Measurements from ENCODE around the gene ARHGAP26.

The ARHGAP26 gene

DNA sequence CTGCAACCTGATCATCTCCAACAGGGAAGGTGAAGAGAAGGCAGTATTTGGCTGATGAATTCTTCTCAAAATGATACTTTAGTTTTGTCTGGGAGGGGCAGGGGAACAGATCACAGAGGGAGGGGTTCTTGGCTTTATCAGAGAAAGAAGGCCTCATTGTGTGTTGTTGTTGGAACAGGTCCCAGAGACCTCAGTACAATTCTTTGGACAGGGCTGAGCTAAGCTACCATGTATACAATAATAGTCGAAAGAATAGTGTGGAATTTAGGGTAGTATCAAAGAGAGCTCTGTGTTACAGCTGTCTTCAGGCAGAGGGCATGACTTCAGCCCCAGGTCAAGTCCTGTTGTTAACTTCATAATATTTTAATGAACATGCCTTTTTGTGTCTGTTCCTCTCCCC lies 39.9 kb downstream of the ARHGAP26 start:
- no peak overlapping the region for H2AFZ ChIP-seq (ENCODE audit: low read depth, low read length)
- H3K27ac ChIP-seq (ENCODE audit: low read length, poor library complexity, severe bottlenecking): no peak overlapping the region
- no peak overlapping the region for H4K91ac ChIP-seq (ENCODE audit: low read length)
- H3K14ac ChIP-seq (ENCODE audit: low read length in 2 of 2): no peak overlapping the region
- WGBS: 100% methylated on average over 1 of the region's 1 CpG
- no peak overlapping the region for H2BK5ac ChIP-seq (ENCODE audit: low read depth, low read length, poor library complexity, severe bottlenecking)
- no peak overlapping the region for H4K8ac ChIP-seq (ENCODE audit: low read length)
- H3K4me2 ChIP-seq (ENCODE audit: low read length, poor library complexity, severe bottlenecking): no peak overlapping the region
- no peaks in the 10 kb centered on the region for H3K9me3 ChIP-seq (ENCODE audit: control insufficient read depth, low read length)
- no peak overlapping the region for H3K9ac ChIP-seq (ENCODE audit: low read length)
- no peak overlapping the region for H3K23ac ChIP-seq (ENCODE audit: low read length in 2 of 2)
- H2BK15ac ChIP-seq (ENCODE audit: low read depth, poor library complexity, severe bottlenecking): no peak overlapping the region
- H2BK120ac ChIP-seq (ENCODE audit: low read depth, low read length): no peak overlapping the region
- H3K79me1 ChIP-seq (replicated peaks; ENCODE audit: low read length, poor library complexity, severe bottlenecking): peaks cover 30% of the 10 kb centered on the region
- H3K4ac ChIP-seq (ENCODE audit: low read depth in 1 of 2, low read length in 2 of 2): no peak overlapping the region
- no peak overlapping the region for H2AK5ac ChIP-seq (ENCODE audit: low read length, severe bottlenecking)
- H3K4me3 ChIP-seq (ENCODE audit: insufficient read depth in 1 of 2, low read depth in 1 of 2, low read length in 2 of 2): no peak overlapping the region
- H3K18ac ChIP-seq (ENCODE audit: low read depth in 1 of 2, low read length in 2 of 2): no peak overlapping the region
- no peaks in the 10 kb centered on the region for H3K36me3 ChIP-seq (ENCODE audit: control insufficient read depth in 1 of 2, insufficient read depth in 2 of 2, low read depth in 1 of 2, low read length in 2 of 2)
- H2BK12ac ChIP-seq (ENCODE audit: low read length in 2 of 2): no peak overlapping the region
- peaks cover 7% of the 10 kb centered on the region for H3K4me1 ChIP-seq (ENCODE audit: control insufficient read depth, insufficient read depth, low read depth, low read length)
- H3K27me3 ChIP-seq (ENCODE audit: control insufficient read depth in 1 of 2, insufficient read depth in 1 of 2, low read length in 2 of 2): no peaks in the 10 kb centered on the region
- DNase-seq: no peak

- Histone ChIP-seq H3K9ac (ENCODE audit: low read length) (no peak overlapping the region), H2BK120ac (ENCODE audit: low read depth, low read length) (no peak overlapping the region), H2BK5ac (ENCODE audit: low read depth, low read length, poor library complexity, severe bottlenecking) (no peak overlapping the region), H4K8ac (ENCODE audit: low read length) (no peak overlapping the region), H3K4me1 (ENCODE audit: control insufficient read depth, insufficient read depth, low read depth, low read length) (peaks cover 9% of the 10 kb centered on the region), H3K18ac (ENCODE audit: low read depth in 1 of 2, low read length in 2 of 2) (no peak overlapping the region), H3K4me2 (ENCODE audit: low read length, poor library complexity, severe bottlenecking) (no peak overlapping the region), H2AK5ac (ENCODE audit: low read length, severe bottlenecking) (no peak overlapping the region), H3K9me3 (ENCODE audit: control insufficient read depth, low read length) (no peaks in the 10 kb centered on the region), H4K91ac (ENCODE audit: low read length) (no peak overlapping the region), H2BK12ac (ENCODE audit: low read length in 2 of 2) (no peak overlapping the region), H3K79me1 (replicated peaks; ENCODE audit: low read length, poor library complexity, severe bottlenecking) (peaks cover 29% of the 10 kb centered on the region), H2BK15ac (ENCODE audit: low read depth, poor library complexity, severe bottlenecking) (no peak overlapping the region), H3K4me3 (ENCODE audit: insufficient read depth in 1 of 2, low read depth in 1 of 2, low read length in 2 of 2) (no peak overlapping the region), H2AFZ (ENCODE audit: low read depth, low read length) (no peak overlapping the region), H3K23ac (ENCODE audit: low read length in 2 of 2) (no peak overlapping the region), H3K27me3 (ENCODE audit: control insufficient read depth in 1 of 2, insufficient read depth in 1 of 2, low read length in 2 of 2) (no peaks in the 10 kb centered on the region), H3K4ac (ENCODE audit: low read depth in 1 of 2, low read length in 2 of 2) (no peak overlapping the region), H3K36me3 (ENCODE audit: control insufficient read depth in 1 of 2, insufficient read depth in 2 of 2, low read depth in 1 of 2, low read length in 2 of 2) (no peaks in the 10 kb centered on the region), H3K14ac (ENCODE audit: low read length in 2 of 2) (no peak overlapping the region), H3K27ac (ENCODE audit: low read length, poor library complexity, severe bottlenecking) (no peak overlapping the region)
- 94% methylated on average over 4 of the region's 6 CpGs for WGBS
- DNase-seq: no peak
Observed at GRCh38 chr5:142810743-142811290, 40.6 kb downstream of the ARHGAP26 start.

- no peak overlapping the region for H2BK15ac ChIP-seq (ENCODE audit: low read depth, poor library complexity, severe bottlenecking)
- no peak for DNase-seq
- no peak overlapping the region for H3K4ac ChIP-seq (ENCODE audit: low read depth in 1 of 2, low read length in 2 of 2)
- H4K8ac ChIP-seq (ENCODE audit: low read length): no peak overlapping the region
- H2AK5ac ChIP-seq (ENCODE audit: low read length, severe bottlenecking): no peak overlapping the region
- no peaks in the 10 kb centered on the region for H3K27me3 ChIP-seq (ENCODE audit: control insufficient read depth in 1 of 2, insufficient read depth in 1 of 2, low read length in 2 of 2)
- H3K9me3 ChIP-seq (ENCODE audit: control insufficient read depth, low read length): no peaks in the 10 kb centered on the region
- H2BK12ac ChIP-seq (ENCODE audit: low read length in 2 of 2): no peak overlapping the region
- WGBS: 96% methylated on average over 7 of the region's 10 CpGs
- no peak overlapping the region for H3K23ac ChIP-seq (ENCODE audit: low read length in 2 of 2)
- no peaks in the 10 kb centered on the region for H3K36me3 ChIP-seq (ENCODE audit: control insufficient read depth in 1 of 2, insufficient read depth in 2 of 2, low read depth in 1 of 2, low read length in 2 of 2)
- H3K9ac ChIP-seq (ENCODE audit: low read length): no peak overlapping the region
- no peak overlapping the region for H3K4me2 ChIP-seq (ENCODE audit: low read length, poor library complexity, severe bottlenecking)
- no peak overlapping the region for H3K14ac ChIP-seq (ENCODE audit: low read length in 2 of 2)
- H3K27ac ChIP-seq (ENCODE audit: low read length, poor library complexity, severe bottlenecking): no peak overlapping the region
- H2BK5ac ChIP-seq (ENCODE audit: low read depth, low read length, poor library complexity, severe bottlenecking): no peak overlapping the region
- H3K4me3 ChIP-seq (ENCODE audit: insufficient read depth in 1 of 2, low read depth in 1 of 2, low read length in 2 of 2): no peak overlapping the region
- H3K18ac ChIP-seq (ENCODE audit: low read depth in 1 of 2, low read length in 2 of 2): no peak overlapping the region
- H2BK120ac ChIP-seq (ENCODE audit: low read depth, low read length): no peak overlapping the region
- H3K4me1 ChIP-seq (ENCODE audit: control insufficient read depth, insufficient read depth, low read depth, low read length): peaks cover 15% of the 10 kb centered on the region
- H2AFZ ChIP-seq (ENCODE audit: low read depth, low read length): no peak overlapping the region
- H4K91ac ChIP-seq (ENCODE audit: low read length): no peak overlapping the region
- peaks cover 27% of the 10 kb centered on the region for H3K79me1 ChIP-seq (replicated peaks; ENCODE audit: low read length, poor library complexity, severe bottlenecking)
Observed at GRCh38 chr5:142811866-142812557, 41.8 kb downstream of the ARHGAP26 start.

DNA sequence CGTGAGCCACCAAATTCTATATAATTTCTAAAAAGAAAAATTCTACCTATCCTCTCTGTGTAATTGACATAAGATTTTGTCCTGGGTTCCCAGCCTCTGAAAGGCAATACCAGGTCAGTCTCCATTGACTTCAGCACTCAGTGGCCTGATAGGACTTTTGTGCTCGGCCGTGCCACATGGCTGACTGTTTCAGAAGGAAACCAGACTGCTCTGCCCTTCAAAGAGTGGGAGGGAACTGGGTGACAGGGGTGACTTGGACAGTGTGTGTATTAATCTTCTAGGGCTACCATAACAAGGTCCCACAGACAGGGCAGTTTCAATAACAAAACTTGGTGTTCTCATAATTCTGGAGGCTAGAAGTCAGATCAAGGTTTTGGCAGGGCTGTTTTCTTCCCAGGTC lies 43.0 kb downstream of the ARHGAP26 start:
- H3K9me3 ChIP-seq (ENCODE audit: control insufficient read depth, low read length): no peaks in the 10 kb centered on the region
- no peak overlapping the region for H2BK5ac ChIP-seq (ENCODE audit: low read depth, low read length, poor library complexity, severe bottlenecking)
- H3K14ac ChIP-seq (ENCODE audit: low read length in 2 of 2): no peak overlapping the region
- H2BK15ac ChIP-seq (ENCODE audit: low read depth, poor library complexity, severe bottlenecking): no peak overlapping the region
- H3K79me1 ChIP-seq (replicated peaks; ENCODE audit: low read length, poor library complexity, severe bottlenecking): peaks cover 24% of the 10 kb centered on the region
- no peaks in the 10 kb centered on the region for H3K27me3 ChIP-seq (ENCODE audit: control insufficient read depth in 1 of 2, insufficient read depth in 1 of 2, low read length in 2 of 2)
- H4K8ac ChIP-seq (ENCODE audit: low read length): no peak overlapping the region
- H3K36me3 ChIP-seq (ENCODE audit: control insufficient read depth in 1 of 2, insufficient read depth in 2 of 2, low read depth in 1 of 2, low read length in 2 of 2): no peaks in the 10 kb centered on the region
- no peak overlapping the region for H3K9ac ChIP-seq (ENCODE audit: low read length)
- no peak overlapping the region for H3K18ac ChIP-seq (ENCODE audit: low read depth in 1 of 2, low read length in 2 of 2)
- no peak overlapping the region for H3K4ac ChIP-seq (ENCODE audit: low read depth in 1 of 2, low read length in 2 of 2)
- no peak overlapping the region for H3K23ac ChIP-seq (ENCODE audit: low read length in 2 of 2)
- H2BK12ac ChIP-seq (ENCODE audit: low read length in 2 of 2): no peak overlapping the region
- no peak overlapping the region for H3K27ac ChIP-seq (ENCODE audit: low read length, poor library complexity, severe bottlenecking)
- peaks cover 15% of the 10 kb centered on the region for H3K4me1 ChIP-seq (ENCODE audit: control insufficient read depth, insufficient read depth, low read depth, low read length)
- H3K4me2 ChIP-seq (ENCODE audit: low read length, poor library complexity, severe bottlenecking): no peak overlapping the region
- H2AK5ac ChIP-seq (ENCODE audit: low read length, severe bottlenecking): no peak overlapping the region
- no peak overlapping the region for H3K4me3 ChIP-seq (ENCODE audit: insufficient read depth in 1 of 2, low read depth in 1 of 2, low read length in 2 of 2)
- H2AFZ ChIP-seq (ENCODE audit: low read depth, low read length): no peak overlapping the region
- no peak overlapping the region for H4K91ac ChIP-seq (ENCODE audit: low read length)
- whole genome bisulfite sequencing: 100% methylated on average over 2 of the region's 3 CpGs
- no peak for DNase-seq
- no peak overlapping the region for H2BK120ac ChIP-seq (ENCODE audit: low read depth, low read length)
